CD4-positive, alpha-beta T cell treated with Interleukin-15 for 4 hours (primary cell): Measurements from ENCODE around the gene USP5.
"Not testable (repeated sequence)": the region's sequence is repeated elsewhere in the genome, so short reads cannot be mapped to it uniquely, and the experiment has no call there.

ENCODE experiments used
- DNase-seq: peaks from one replicate; pipeline ENCODE4 v3.0.0-alpha.2; 2020; ENCODE audit warnings: low spot score

Gene USP5

DNA sequence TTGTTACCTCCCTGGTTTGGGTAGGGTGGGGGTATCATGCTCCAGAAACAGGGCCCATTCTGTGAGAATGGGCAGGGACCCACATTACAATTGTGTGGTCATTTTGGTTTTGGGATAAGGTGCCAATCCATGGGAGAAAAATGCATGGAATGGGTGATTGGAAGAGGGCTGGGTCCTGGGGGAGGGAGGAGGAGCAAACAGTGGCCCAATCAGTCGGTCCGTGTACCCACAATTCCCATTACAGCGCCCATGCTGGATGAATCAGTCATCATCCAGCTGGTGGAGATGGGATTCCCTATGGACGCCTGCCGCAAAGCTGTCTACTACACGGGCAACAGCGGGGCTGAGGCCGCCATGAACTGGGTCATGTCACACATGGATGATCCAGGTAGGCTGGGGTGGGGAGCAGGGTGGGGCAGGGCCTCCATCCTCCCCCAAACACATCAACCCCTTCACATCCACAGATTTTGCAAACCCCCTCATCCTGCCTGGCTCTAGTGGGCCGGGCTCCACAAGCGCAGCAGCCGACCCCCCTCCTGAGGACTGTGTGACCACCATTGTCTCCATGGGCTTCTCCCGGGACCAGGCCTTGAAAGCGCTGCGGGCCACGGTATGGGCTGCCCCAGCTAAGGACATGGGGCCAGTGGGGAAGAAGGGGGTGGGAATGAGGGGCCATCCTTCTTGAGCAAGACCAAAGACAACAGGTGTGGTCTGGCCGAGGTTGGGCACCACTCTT lies 11.8 kb downstream of the USP5 start:
- no peak for DNase-seq

DNA sequence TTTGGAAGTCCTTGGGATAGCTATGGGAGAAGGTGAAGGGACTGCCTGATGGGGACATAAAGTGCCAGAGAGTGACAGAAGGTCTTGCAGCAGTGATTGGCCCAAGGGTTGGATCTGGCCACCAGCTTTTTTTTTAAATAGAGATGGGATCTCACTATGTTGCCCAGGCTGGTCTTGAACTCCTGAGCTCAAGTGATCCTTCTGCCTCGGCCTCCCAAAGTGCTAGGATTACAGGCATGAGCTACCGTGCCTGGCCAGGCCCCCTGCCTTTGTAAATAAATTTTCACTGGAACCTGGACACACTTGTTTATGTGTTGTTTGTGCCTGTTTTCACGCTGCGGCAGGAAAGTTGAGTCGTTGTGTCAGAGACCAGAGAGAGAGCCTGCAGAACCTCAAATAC lies 13.4 kb downstream of the USP5 start:
- not testable (repeated sequence) for DNase-seq

DNA sequence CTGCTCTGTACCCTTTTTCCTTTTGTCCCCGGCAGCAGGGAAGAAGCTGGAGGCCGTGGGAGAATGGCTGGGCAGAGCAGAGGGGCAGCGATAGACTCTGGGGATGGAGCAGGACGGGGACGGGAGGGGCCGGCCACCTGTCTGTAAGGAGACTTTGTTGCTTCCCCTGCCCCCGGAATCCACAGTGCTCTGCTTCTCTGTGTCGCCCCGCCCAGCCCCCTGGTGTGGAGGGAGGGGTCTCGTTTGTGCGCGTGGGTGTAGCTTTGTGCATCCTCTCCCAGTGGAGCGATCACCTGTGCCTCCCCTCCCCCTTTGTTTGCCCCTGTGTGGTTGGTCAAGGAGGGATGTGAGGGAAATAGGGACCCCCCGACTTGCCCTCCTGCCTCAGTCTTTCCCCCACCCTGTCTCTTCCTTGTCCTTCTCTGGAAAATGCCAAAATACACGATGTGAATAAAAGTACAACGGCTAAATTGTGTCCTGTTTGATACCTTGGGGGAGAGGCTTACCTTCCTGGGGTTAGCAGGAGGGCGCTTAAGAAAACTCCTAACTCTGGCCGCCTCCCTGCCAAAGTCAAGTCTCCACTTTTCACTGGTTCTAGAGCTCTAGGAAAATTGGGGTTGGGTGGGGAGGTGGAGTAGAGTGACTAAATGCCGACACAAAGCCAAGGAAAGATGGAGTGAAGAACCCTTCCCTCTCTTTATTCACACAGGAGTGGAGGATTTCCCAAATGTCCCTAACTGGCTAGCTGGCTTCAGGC lies 14.4 kb downstream of the USP5 start:
- DNase-seq, result no peak

DNA sequence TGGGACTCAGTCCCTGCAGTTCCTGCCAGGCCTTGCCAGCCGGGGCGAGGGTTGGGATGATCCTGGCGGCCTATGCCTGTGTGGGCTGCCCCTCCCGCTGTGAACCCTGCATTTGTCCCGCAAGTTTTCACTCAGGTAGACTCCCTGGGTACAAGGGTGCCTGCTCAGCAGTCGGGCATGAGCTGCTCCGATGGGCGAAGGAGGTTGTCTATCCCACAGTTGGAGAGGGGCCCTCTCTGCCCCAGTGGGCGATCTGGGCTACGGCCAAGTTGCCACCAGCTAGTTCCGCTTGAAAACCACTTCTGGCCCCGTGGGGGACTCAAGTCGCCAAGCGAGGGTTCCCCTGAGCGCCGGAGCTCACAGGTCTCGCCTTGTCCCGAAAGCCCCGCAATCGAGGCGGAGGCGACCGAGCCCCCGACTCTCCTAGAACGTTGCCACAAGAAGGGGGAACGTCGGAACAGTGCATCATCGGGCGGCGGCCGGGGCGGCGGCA lies 15.0 kb downstream of the USP5 start:
- no peak for DNase-seq

DNA sequence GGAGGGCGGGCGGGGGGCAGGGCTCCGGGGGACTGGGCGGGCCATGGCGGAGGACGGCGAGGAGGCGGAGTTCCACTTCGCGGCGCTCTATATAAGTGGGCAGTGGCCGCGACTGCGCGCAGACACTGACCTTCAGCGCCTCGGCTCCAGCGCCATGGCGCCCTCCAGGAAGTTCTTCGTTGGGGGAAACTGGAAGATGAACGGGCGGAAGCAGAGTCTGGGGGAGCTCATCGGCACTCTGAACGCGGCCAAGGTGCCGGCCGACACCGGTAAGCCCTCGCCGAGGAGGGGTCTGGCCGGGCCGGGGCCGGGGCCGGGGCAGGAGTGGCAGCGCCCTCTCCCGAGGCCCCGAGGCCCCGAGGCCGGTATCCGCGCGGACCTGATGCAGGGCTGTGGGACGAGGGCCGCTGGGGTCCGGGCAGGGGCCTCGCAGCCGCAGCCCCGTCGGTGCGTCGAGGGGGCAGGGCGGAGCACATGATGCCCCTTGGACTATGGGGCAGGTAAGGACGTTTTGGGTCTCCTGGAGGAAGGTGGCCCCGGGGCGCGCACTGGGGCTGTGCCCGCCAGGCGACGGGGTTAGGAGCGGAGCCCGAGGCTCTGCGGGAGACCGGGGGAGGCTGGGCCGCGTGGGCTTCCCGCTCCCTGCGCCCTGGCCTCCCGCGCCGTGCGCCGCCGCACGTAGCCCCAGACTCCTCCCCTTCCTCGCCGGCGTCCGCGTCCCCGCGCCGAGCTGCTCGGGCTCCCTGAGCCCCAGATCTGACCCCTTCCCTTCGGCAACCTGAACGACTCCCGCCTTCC lies 15.7 kb downstream of the USP5 start, which contains the start of gene TPI1:
TPI1 (plus strand) TSS at position 119 of the 798 bp plus-strand sequence; CDS start at position 155, 36 bp downstream.
- peak; percentile 79 for DNase-seq

DNA sequence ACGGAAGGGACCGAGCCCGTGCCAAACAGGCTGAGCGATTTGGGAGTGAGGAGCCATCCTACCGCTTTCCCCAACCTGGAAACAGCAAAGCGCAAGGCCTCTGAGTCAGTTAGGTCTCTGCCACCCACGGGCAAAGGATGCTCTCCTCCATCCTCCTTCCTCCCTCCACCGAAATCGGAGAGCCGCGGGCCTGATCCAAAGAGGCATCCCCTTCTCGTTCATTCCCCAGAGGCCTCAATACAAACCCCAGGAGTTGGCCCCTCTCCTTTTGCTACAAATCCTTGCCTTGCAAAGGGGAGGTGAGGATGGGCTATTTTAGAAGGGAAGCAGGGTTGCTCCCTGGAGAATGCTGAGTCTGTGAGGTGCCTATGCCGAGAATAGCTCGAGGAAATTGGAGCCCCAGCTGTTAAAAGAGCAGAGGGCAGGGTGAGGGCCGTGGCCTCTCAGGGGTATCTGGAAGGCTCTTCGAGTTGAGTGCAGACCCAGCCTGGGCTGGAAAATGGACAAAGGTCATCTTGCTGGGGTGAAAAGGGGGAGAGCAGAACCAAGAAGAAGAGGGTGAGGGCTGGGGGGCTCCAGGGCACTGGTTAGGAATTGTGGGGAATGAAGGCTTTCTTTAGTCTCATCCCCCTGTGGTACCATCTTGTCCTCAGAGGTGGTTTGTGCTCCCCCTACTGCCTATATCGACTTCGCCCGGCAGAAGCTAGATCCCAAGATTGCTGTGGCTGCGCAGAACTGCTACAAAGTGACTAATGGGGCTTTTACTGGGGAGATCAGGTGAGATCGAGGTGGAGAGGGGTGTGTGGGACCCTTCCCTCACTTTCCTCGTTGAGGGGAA lies 16.5 kb downstream of the USP5 start:
- DNase-seq, result peak; percentile 11

DNA sequence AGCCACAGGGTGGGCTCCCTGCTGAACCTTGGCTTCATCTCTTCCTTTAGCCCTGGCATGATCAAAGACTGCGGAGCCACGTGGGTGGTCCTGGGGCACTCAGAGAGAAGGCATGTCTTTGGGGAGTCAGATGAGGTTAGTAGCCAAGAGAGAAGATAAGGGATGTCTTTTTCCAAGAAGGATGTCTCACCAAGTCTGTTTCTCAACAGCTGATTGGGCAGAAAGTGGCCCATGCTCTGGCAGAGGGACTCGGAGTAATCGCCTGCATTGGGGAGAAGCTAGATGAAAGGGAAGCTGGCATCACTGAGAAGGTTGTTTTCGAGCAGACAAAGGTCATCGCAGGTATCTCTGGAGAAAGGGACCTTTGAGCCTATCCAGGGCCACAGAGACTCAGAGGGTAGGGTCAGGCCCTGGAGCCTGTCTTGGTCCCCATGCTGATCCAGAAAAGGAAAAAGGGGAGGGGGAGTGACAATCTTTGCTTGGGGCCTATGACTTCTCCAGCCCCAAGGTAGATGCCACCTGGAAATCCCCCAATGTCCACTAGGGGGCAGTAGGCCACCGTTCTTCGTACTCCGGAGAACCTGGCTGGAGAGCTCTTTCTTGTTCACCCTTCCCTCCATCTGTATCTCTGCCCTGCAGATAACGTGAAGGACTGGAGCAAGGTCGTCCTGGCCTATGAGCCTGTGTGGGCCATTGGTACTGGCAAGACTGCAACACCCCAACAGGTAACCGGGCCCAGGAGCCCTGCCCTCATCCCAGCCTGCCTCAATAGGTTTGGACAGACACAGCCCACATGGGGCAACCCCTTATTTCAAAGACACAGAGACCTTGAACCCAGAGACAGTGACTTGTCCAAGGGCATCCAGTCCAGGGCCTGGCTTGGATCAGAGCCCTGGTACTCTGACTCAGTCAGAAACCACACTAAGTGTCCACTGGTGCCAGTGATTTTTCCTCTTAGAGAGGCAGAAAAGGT lies 17.4 kb downstream of the USP5 start:
- DNase-seq, result peak; percentile 89

DNA sequence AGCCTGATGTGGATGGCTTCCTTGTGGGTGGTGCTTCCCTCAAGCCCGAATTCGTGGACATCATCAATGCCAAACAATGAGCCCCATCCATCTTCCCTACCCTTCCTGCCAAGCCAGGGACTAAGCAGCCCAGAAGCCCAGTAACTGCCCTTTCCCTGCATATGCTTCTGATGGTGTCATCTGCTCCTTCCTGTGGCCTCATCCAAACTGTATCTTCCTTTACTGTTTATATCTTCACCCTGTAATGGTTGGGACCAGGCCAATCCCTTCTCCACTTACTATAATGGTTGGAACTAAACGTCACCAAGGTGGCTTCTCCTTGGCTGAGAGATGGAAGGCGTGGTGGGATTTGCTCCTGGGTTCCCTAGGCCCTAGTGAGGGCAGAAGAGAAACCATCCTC lies 18.4 kb downstream of the USP5 start:
- DNase-seq, result not testable (repeated sequence)

DNA sequence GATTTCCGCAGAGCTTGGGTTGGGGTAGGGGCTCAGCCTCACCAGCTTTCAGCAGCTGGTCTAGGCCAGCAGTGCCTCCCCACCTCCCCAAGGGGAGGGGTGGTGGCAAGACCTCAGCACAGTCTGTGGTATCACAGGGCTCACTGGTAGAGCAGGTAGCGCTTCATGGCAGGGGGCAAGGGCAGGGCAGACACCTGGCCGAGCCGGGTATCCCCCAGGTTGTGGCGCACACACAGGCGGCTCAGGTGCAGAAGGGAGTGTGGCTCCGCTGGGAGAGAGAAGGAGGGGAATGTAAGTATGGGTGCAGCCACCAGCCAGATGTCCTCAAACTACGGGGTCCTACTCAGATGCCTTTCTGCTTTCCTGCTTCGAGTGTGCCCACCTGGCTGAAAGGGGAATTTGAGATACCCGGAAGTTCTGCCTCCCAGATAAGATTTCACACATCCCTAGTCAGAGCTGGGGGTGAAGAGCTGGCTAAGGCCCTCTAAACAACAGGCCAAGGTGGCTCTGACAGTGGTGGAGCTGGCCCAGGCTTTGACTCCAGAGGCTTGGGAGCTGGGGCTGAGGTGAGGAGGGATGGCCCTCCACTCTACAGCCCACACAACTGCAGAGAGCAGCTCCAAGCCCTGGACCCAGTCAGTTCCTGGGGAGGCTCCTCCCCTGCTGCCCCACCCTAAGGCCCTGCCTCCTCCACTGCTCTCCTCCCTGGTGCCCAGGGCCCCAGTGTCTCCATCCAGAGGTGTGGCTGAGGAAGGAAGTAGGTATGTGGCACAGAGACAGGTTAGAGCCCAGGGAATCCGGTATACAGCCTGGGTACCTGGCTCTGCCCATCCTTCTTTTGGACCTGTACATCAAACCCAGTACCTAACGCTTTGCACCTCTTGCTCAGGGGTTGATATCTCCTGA lies 19.4 kb downstream of the USP5 start:
- DNase-seq, result peak; percentile 23

DNA sequence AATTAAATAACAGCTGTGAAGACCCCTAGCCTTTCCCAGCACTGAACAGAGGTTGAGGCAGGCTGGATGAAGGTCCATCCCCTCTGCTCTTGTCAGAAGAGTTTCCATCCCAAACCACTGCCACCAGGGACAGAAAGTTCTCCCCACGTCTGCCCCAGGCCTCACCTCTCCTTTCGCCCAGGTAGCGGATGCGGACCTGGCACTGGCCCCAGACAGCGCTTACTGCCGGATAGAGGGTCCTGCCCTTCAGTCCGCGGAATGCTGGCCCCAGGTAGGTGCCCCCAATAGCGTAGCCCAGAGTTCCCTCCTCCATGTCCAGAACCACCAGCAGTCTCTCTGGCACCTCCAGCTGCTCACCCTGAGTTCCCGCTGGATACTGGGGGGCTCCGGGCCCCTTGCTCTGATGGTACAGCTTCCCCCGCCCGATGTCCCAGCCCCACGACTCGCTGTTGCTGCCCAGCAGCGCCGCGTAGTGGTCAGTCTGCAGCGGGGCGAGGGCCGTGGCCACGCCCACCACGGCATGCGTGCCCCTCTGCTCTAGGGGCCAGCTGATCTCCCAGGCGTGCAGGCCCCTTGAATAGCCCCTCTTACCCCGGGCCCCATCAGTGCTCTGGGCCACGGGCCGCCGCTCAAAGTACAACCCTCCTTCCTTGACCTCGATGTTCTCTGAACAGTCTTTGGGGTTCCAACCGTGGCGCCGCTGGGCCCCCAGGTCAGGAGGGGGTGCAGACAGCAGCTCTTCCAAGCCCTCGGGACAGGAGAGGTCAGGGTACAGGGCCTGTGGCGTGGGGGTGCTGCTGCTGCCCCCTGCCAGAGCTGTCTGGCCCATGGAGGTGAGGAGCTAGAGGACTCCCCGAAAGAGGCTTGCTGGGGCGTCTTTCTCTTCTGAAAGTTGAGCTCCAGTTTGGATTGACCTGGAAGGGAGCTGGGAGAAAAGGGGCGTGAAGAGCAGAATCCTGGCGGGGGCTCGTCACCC lies 20.4 kb downstream of the USP5 start:
- peak; percentile 85 for DNase-seq

DNA sequence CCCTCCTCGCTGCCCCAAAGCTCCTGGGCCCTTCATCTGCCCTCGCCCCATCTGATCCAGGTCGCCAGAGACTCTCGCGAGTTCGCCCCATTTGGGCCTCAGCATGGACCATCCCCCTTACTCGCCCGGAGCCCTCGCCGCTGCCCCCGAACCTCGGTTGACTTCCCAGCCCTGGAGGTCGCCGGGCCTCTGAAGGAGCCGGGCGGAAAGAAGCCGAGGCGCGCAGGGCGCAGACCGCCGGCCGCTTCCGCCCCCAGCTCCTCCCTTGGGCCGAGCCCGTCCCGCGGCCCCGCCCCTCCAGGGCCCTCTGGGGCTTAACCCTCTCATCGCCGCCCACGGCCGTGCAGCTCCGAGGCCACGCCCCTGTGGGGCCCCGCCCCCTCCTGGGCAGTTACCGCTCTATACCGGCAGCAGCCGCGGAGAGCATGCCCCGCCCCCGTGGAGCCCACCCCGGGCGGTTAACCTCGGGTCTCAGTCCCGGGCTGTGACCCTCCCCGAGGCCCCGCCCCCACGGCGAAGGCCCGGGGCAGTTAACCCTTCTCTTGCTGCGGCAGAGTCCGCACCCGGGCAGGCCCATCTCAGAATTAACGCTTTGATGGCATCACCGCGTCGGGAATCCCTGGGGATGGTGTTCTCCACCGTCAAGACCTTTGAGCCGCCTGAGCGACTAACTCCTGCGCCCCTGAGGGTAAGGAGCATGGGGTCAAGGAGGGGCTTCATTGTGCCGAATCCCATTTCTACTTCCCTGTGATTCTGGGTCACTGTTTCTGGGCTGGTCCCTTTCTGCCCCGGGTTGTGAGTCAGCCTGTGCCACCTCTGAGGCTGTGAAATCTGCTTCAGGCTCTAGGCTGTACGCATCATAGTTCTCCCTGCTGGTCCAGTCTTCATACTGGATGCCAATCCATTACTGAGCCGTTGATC lies 21.4 kb downstream of the USP5 start, which contains the start of gene SPSB2:
SPSB2 (minus strand) TSS at position 210 of the 921 bp plus-strand sequence. CDS start 402 bp downstream, outside the sequence.
- DNase-seq, result peak; percentile 98

DNA sequence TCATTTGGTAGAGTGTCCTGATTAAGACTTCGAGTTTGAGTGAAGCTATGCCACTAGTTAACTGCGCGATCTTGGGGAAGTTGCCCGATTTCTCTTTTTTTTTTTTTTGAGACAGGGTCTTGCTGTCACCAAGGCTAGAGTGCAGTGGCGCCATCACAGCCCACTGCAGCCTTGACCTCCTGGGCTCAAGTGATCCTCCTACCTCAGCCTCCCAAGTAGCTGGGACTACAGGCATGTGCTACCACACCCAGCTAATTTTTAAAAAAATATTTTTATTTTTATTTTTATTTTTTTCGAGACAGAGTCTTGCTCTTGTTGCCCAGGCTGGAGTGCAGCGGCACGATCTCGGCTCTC lies 22.0 kb downstream of the USP5 start:
- not testable (repeated sequence) for DNase-seq

DNA sequence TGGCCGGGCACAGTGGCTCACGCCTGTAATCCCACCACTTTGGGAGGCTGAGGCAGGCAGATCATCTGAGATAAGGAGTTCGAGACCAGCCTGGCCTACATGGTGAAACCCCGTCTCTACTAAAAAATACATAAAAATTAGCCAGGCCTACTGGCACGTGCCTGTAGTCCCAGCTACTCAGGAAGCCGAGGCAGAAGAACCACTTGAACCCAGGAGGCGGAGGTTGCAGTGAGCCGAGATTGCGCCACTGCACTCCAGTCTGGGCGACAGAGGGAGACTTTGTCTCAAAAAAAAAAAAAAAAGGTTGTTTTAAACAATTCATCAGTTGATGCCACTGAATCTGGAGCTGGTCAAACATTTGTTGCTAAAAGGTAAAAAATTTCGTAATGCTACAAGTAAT lies 27.9 kb downstream of the USP5 start:
- DNase-seq, result not testable (repeated sequence)

DNA sequence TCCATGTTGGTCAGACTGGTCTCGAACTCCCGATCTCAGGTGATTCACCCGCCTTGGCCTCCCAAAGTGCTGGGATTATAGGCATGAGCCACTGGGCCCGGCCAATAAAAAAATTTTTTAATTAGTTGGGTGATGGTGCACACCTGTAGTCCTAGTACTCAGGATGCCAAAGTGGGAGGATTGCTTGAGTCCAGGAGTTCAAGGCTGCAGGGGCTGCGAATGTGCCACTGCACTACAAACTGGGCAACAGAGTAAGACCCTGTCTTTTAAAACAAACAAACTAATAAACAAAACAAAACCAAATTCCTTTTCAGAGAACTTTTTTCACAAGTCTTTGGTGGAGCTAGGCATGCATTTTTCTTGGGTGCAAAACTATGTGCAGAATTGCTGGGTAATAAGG lies 31.3 kb downstream of the USP5 start:
- no peak for DNase-seq

DNA sequence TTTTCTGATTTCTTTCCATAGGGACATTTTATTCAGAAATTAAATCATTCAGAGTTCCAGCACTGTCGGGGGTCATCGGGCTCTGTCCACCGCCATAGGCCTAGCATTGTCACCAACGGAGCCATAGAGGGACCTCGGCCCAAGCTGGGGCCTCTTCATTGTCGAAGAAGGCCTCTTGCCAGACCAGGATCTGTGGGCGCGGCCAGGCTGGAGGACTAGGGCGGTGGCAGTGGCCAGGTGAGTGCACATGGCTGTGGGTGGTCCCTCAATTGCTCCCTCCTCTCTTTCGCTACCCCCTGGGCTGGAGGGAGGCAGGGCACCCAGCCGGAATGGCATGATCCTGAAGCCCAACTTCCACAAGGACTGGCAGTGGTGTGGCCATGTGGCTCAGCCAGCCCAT lies 31.7 kb downstream of the USP5 start:
- no peak for DNase-seq

DNA sequence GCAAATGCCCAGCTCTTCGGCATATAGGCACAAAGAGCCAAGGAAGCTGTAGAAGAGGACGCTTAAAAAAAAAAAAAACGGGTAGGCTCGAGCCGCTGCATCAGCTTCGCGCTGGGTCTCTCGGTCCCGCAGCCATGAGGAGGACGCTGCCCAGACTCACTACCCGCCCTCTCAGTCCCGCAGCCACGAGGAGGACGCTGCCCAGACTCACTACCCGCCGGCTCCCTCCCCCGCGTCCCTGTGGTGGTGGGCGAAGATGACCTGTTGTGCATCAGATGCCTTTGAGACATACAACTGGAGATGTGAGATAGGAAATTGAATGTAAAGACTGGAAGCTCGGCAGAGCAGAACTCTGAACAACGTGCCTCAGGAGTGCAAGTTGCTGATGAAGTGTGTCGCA lies 32.6 kb downstream of the USP5 start:
- DNase-seq, result no peak
